ENCODE data around the gene SPEG. TPM values are rescaled to one million over a fixed set of nuclear protein-coding genes. Genes with fewer than 3 reads are reported as not detected.

Gene SPEG
- total and polyA plus RNA-seq, 2 of the 13 experiments (the other 11 are each of a cell fraction or from before 2014, with no cell fraction given) = 0.18 to 0.24 TPM

DNA sequence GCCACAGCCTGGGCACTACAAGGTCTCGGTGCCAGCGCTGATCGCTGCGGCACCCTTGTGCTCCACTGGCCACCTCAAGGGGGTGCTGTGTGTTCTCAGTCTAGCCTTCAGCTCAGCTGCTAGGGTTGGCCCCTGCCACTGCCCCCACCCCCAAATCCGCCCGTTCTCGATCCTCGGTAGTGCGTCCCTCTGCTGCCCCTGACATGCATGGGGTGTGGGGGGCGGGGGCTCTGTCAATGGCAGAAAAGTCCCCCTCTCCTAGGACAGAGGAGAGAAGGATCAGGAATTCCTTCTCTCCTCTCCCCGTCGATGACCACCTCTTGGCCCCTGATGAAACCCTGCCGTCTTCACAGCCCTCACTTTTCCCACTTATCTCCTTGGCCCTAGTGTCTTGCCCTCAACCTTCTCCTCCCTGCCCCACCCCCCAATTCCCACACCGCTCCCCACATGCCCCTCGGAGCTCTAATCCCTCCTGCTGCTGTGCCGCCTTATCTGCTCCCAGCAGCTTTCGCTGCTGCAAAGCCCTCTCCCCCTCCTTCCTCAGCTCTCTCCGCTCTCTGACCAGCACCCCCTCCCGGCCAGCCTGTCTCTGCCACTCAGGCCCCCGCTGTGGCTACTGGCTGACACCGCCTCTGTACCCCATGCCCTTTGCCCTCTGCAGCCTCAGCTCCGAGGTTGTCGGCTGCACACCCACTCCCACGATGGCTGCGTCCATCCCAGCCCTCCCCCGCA, 75.3 kb downstream of the SPEG start (continued):
- TF ChIP-seq HMGA1 (CRISPR knock-in tag; conservative IDR thresholded peaks at IDR 0.05) = no peak
- TF ChIP-seq, protein P1, sequence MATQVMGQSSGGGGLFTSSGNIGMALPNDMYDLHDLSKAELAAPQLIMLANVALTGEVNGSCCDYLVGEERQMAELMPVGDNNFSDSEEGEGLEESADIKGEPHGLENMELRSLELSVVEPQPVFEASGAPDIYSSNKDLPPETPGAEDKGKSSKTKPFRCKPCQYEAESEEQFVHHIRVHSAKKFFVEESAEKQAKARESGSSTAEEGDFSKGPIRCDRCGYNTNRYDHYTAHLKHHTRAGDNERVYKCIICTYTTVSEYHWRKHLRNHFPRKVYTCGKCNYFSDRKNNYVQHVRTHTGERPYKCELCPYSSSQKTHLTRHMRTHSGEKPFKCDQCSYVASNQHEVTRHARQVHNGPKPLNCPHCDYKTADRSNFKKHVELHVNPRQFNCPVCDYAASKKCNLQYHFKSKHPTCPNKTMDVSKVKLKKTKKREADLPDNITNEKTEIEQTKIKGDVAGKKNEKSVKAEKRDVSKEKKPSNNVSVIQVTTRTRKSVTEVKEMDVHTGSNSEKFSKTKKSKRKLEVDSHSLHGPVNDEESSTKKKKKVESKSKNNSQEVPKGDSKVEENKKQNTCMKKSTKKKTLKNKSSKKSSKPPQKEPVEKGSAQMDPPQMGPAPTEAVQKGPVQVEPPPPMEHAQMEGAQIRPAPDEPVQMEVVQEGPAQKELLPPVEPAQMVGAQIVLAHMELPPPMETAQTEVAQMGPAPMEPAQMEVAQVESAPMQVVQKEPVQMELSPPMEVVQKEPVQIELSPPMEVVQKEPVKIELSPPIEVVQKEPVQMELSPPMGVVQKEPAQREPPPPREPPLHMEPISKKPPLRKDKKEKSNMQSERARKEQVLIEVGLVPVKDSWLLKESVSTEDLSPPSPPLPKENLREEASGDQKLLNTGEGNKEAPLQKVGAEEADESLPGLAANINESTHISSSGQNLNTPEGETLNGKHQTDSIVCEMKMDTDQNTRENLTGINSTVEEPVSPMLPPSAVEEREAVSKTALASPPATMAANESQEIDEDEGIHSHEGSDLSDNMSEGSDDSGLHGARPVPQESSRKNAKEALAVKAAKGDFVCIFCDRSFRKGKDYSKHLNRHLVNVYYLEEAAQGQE (IDR thresholded peaks at IDR 0.05; ENCODE audit: borderline replicate concordance in 1 of 2, low read depth in 1 of 2, low read length in 2 of 2) = no peak
- no peak for TF ChIP-seq ZNF678 (CRISPR knock-in tag; IDR thresholded peaks at IDR 0.05)
- peak; percentile 37; the same call in 1 of the 2 replicates for TF ChIP-seq RXRB (CRISPR knock-in tag; IDR thresholded peaks at IDR 0.05; ENCODE audit: borderline replicate concordance)
- no peak for TF ChIP-seq ZNF749 (CRISPR knock-in tag; IDR thresholded peaks at IDR 0.05; ENCODE audit: borderline replicate concordance)
- TF ChIP-seq KAT2B (IDR thresholded peaks at IDR 0.05; ENCODE audit: borderline replicate concordance, low read depth, low read length) = no peak
- TF ChIP-seq, protein P2, sequence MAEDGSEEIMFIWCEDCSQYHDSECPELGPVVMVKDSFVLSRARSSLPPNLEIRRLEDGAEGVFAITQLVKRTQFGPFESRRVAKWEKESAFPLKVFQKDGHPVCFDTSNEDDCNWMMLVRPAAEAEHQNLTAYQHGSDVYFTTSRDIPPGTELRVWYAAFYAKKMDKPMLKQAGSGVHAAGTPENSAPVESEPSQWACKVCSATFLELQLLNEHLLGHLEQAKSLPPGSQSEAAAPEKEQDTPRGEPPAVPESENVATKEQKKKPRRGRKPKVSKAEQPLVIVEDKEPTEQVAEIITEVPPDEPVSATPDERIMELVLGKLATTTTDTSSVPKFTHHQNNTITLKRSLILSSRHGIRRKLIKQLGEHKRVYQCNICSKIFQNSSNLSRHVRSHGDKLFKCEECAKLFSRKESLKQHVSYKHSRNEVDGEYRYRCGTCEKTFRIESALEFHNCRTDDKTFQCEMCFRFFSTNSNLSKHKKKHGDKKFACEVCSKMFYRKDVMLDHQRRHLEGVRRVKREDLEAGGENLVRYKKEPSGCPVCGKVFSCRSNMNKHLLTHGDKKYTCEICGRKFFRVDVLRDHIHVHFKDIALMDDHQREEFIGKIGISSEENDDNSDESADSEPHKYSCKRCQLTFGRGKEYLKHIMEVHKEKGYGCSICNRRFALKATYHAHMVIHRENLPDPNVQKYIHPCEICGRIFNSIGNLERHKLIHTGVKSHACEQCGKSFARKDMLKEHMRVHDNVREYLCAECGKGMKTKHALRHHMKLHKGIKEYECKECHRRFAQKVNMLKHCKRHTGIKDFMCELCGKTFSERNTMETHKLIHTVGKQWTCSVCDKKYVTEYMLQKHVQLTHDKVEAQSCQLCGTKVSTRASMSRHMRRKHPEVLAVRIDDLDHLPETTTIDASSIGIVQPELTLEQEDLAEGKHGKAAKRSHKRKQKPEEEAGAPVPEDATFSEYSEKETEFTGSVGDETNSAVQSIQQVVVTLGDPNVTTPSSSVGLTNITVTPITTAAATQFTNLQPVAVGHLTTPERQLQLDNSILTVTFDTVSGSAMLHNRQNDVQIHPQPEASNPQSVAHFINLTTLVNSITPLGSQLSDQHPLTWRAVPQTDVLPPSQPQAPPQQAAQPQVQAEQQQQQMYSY (CRISPR knock-in tag; IDR thresholded peaks at IDR 0.05) = no peak
- no peak for TF ChIP-seq ZBTB1 (CRISPR knock-in tag; IDR thresholded peaks at IDR 0.05; ENCODE audit: borderline replicate concordance)
- no peak for TF ChIP-seq ZNF607 (CRISPR knock-in tag; IDR thresholded peaks at IDR 0.05; ENCODE audit: borderline replicate concordance)
- no peak for TF ChIP-seq MEIS2 (CRISPR knock-in tag; IDR thresholded peaks at IDR 0.05)
- no peak for TF ChIP-seq MTF1 (CRISPR knock-in tag; IDR thresholded peaks at IDR 0.05)
- TF ChIP-seq ARID2 (CRISPR knock-in tag; IDR thresholded peaks at IDR 0.05; ENCODE audit: borderline replicate concordance) = no peak
- TF ChIP-seq, protein P3, sequence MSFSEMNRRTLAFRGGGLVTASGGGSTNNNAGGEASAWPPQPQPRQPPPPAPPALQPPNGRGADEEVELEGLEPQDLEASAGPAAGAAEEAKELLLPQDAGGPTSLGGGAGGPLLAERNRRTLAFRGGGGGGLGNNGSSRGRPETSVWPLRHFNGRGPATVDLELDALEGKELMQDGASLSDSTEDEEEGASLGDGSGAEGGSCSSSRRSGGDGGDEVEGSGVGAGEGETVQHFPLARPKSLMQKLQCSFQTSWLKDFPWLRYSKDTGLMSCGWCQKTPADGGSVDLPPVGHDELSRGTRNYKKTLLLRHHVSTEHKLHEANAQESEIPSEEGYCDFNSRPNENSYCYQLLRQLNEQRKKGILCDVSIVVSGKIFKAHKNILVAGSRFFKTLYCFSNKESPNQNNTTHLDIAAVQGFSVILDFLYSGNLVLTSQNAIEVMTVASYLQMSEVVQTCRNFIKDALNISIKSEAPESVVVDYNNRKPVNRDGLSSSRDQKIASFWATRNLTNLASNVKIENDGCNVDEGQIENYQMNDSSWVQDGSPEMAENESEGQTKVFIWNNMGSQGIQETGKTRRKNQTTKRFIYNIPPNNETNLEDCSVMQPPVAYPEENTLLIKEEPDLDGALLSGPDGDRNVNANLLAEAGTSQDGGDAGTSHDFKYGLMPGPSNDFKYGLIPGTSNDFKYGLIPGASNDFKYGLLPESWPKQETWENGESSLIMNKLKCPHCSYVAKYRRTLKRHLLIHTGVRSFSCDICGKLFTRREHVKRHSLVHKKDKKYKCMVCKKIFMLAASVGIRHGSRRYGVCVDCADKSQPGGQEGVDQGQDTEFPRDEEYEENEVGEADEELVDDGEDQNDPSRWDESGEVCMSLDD (CRISPR knock-in tag; IDR thresholded peaks at IDR 0.05; ENCODE audit: borderline replicate concordance) = peak; percentile 91
- TF ChIP-seq, protein P4, sequence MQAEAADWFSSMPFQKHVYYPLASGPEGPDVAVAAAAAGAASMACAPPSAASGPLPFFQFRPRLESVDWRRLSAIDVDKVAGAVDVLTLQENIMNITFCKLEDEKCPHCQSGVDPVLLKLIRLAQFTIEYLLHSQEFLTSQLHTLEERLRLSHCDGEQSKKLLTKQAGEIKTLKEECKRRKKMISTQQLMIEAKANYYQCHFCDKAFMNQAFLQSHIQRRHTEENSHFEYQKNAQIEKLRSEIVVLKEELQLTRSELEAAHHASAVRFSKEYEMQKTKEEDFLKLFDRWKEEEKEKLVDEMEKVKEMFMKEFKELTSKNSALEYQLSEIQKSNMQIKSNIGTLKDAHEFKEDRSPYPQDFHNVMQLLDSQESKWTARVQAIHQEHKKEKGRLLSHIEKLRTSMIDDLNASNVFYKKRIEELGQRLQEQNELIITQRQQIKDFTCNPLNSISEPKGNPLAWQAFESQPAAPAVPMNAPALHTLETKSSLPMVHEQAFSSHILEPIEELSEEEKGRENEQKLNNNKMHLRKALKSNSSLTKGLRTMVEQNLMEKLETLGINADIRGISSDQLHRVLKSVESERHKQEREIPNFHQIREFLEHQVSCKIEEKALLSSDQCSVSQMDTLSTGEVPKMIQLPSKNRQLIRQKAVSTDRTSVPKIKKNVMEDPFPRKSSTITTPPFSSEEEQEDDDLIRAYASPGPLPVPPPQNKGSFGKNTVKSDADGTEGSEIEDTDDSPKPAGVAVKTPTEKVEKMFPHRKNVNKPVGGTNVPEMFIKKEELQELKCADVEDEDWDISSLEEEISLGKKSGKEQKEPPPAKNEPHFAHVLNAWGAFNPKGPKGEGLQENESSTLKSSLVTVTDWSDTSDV (CRISPR knock-in tag; IDR thresholded peaks at IDR 0.05) = 0 out of 2 replicates have a peak, but pooled peaks have one; percentile 48
- no peak for TF ChIP-seq ARHGAP35 (CRISPR knock-in tag; IDR thresholded peaks at IDR 0.05; ENCODE audit: borderline replicate concordance)
